GM12874 (cell line): ENCODE measurements around the gene MYB.

Source experiments
- TF ChIP-seq, protein P1 (sequence below): IDR thresholded peaks from 2 replicates; pipeline ENCODE4 v1.5.1; 2011; ENCODE audit warnings: low read depth, mild to moderate bottlenecking, control low read depth, low read length, moderate library complexity; ENCODE audit not compliant: insufficient read depth

Gene MYB

DNA sequence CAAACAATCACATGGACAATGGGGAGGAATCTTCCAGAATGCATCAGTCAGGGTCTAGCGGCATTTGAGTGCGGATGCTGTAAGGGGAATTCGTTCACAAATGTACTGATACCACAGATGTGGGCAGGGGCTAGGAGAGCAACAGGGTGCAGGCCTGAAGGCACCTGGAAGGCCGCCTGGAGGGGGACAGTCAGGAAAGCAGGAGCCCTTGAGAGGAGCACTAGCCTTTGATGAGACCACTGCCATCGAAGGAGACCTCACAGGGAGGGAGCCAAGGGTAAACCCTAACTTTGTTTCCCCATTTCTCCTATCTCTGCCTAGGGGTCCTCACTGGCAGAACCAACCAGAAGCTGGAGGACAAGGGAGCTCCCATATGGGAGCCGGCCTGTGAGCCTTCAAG, 38.2 kb downstream of the MYB start:
- TF ChIP-seq, protein P1, sequence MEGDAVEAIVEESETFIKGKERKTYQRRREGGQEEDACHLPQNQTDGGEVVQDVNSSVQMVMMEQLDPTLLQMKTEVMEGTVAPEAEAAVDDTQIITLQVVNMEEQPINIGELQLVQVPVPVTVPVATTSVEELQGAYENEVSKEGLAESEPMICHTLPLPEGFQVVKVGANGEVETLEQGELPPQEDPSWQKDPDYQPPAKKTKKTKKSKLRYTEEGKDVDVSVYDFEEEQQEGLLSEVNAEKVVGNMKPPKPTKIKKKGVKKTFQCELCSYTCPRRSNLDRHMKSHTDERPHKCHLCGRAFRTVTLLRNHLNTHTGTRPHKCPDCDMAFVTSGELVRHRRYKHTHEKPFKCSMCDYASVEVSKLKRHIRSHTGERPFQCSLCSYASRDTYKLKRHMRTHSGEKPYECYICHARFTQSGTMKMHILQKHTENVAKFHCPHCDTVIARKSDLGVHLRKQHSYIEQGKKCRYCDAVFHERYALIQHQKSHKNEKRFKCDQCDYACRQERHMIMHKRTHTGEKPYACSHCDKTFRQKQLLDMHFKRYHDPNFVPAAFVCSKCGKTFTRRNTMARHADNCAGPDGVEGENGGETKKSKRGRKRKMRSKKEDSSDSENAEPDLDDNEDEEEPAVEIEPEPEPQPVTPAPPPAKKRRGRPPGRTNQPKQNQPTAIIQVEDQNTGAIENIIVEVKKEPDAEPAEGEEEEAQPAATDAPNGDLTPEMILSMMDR: no peak

DNA sequence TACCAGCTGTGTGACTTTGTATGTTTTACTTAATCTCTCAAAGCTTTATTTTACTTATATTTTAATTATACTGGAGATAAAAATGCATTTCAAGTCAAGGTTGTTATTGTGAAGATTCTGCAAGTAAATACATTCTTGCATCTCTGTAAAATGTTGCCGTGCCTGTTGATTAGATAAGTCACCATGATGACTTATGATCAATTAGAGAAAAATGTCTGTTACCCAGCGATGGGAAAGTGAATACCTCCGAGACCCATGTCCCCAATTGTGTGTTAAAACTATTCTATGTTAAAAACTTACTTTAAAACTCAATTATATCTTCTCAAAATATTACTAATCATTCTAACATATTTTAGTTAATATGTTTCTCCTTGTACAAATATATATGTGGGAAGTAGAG, 39.9 kb downstream of the MYB start:
- TF ChIP-seq, protein P1: no peak

DNA sequence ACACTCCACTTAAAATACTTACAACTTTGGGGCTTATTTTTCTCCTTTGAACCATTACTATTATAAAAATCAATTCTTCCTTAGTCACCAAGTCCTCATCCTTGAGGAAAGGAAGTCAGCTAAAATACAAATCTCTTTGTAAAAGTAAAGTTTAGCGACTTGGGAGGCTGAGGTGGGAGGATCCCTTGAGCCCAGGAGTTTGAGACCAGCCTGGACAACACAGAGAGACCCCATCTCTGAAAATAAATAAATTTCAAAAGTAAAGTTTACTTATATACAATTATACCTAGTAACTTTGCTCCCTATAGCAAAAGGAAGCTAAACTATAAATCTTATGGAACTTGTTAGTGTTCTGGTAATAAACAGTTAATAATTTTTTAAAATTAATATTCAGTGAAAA, 40.4 kb downstream of the MYB start:
- TF ChIP-seq, protein P1: no peak

DNA sequence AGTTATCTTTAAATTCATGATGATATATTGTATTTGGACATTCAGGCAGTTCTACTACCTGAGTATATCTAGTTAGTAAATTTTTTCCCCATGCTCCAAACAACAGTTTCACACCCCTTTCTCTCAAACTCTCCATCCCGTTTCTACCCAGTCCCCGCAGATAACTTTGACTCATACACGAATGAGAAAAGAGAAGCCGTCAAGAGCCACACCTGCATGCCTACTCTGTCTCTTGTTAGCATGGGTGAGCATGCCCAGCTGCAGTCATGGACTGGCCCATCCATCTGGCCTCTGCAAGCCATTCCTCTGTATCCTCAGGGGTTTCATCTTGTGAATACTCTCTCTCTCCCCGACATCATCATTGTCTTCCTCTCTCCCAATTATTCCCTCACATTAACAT, 41.5 kb downstream of the MYB start:
- TF ChIP-seq, protein P1: no peak

DNA sequence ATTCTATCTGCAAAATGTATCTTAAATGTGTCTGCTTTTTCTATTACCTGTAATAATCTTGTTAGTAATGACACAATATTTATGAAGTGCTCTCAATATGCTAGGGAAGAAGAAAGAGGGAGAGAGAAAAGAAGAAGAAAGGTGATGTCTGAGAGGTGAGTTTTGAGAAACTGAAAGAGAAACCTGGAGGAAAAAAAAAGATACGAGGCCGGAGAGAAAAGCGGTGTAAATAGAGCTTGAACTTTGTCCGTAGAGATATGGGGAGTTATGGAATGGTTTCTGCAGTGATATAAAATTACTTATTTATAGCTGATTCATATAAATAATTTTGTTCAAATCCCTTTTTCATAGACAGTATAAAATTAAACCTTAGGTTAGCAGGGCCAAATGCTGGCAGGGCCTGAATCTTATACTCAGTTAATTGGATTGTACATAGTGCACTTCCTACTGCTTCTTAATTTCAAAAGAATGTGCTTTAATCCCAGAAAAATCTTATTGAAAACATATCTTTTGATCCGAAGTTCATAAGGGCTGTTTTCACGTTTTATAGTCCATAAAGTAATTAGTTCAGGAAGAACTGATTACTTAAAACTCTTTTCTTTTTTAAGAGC, 43.0 kb downstream of the MYB start:
- TF ChIP-seq, protein P1: no peak

DNA sequence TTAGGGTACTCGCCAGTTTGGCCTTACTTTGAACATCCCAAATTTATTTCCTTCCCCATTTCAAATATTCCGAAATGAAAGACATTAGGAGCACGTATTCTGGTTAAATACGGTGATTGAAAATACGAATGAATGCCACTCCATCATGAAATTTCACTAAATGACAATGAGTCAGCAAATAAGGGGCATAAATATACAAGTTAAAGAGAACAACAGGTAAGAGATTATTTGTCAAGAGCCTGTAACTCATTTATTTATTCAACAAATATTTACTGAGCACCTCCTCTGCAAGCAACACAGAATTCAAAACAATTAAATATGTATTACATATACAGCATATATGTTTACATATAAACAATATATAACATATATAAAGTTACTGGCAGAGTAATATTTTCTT, 44.8 kb downstream of the MYB start:
- TF ChIP-seq, protein P1: no peak

DNA sequence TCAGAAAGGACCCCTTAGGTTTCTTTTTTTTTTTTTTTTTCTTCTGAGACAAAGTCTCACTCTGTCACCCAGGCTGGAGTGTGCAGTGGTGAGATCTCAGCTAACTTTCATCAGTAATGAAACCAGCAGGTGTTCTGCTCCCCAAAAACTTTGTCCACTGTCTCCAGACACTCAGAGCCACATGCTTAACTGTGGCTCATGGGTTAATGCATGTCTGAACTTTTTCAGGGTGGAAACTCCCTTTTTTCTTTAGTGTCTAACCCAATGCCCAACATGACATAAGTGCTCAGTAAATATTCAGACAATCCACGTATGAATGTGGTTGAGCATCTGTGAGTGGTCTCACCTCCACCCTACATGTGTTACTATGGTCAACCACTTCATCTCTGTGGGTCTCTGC, 45.4 kb downstream of the MYB start:
- TF ChIP-seq, protein P1: no peak

DNA sequence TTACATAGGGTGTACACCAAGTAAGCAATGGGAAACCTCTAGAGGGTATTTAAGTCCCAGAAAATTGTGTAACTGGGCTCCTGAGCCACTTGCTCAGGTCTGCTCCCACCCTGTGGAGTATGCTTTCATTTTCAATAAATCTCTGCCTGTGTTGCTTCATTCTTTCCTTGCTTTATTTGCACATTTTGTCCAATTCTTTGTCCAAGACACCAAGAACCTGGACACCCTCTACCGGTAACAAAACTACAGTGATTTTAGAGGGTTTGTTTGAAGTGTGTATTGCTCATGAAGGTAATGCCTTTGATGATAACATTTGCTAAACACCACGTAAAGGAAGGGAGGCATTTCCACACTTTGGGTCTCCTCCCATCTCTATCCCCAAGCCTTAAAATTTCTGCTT, 46.2 kb downstream of the MYB start:
- TF ChIP-seq, protein P1: no peak
